ENCODE results near the gene TMED9.

TMED9 gene

GRCh38 chr5:177600508-177601018 is 8.6 kb downstream of the TMED9 start:
- TF ChIP-seq, protein P1, sequence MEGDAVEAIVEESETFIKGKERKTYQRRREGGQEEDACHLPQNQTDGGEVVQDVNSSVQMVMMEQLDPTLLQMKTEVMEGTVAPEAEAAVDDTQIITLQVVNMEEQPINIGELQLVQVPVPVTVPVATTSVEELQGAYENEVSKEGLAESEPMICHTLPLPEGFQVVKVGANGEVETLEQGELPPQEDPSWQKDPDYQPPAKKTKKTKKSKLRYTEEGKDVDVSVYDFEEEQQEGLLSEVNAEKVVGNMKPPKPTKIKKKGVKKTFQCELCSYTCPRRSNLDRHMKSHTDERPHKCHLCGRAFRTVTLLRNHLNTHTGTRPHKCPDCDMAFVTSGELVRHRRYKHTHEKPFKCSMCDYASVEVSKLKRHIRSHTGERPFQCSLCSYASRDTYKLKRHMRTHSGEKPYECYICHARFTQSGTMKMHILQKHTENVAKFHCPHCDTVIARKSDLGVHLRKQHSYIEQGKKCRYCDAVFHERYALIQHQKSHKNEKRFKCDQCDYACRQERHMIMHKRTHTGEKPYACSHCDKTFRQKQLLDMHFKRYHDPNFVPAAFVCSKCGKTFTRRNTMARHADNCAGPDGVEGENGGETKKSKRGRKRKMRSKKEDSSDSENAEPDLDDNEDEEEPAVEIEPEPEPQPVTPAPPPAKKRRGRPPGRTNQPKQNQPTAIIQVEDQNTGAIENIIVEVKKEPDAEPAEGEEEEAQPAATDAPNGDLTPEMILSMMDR (IDR thresholded peaks at IDR 0.05) = no peak
- no peak for DNase-seq
- Histone ChIP-seq H3K36me3 (peaks cover 10 to 34% (median 14%) of the 10 kb centered on the region in 3 donors), H3K9me3 (no peaks in the 10 kb centered on the region), H3K4me1 (peaks cover 0 to 32% (median 18%) of the 10 kb centered on the region in 4 donors), H3K4me3 (peak overlapping the region; percentile 84 to 89), H3K27me3 (no peaks in the 10 kb centered on the region), H3K27ac (peak overlapping the region; percentile 85 to 98)
- intact Hi-C loops (cut with DNase I; ENCODE audit: low total_unique reads) = loop anchor here (5.0 kb wide), 1 partner anchor 43 kb away; no protein-coding TSS in a partner anchor

DNA sequence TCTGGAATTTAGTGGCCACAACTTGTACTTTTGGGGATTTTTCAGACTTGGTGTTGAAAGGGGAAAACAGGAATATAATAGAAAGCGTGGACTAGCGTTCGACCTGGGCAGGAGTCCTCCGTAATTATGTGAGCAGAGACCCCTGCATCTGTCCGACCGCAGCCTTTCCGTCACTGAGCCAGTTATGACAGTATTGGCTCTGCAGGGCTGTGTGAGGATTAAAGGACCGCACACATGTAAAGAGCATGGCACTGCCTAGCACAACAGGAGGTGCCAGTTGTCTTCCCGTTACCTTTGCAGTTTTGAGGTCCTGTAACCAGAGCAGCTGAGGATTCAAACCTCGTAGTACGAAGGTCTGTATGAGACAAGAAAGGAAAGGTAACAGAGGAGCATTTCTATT is 9.1 kb downstream of the TMED9 start:
- Histone ChIP-seq H3K27me3 (no peaks in the 10 kb centered on the region), H3K9me3 (no peaks in the 10 kb centered on the region), H3K4me1 (peaks cover 0 to 32% (median 18%) of the 10 kb centered on the region in 4 donors), H3K4me3 (peak overlapping the region; percentile 84 to 89), H3K36me3 (peaks cover 6 to 34% (median 14%) of the 10 kb centered on the region in 3 donors), H3K27ac (peak overlapping the region in 1 of 2 donors; percentile 85)
- TF ChIP-seq, protein P1 (IDR thresholded peaks at IDR 0.05) = no peak
- intact Hi-C loops (cut with DNase I; ENCODE audit: low total_unique reads) = loop anchor here (5.0 kb wide), 1 partner anchor 44 kb away; no protein-coding TSS in a partner anchor
- no peak for DNase-seq

GRCh38 chr5:177601577-177602457 is 9.8 kb downstream of the TMED9 start:
- H3K36me3 ChIP-seq = peaks cover 0 to 34% (median 8%) of the 10 kb centered on the region in 3 donors
- TF ChIP-seq, protein P1 (IDR thresholded peaks at IDR 0.05) = no peak
- no peak overlapping the region for H3K4me3 ChIP-seq
- H3K9me3 ChIP-seq = no peaks in the 10 kb centered on the region
- no peak overlapping the region for H3K27ac ChIP-seq
- no peaks in the 10 kb centered on the region for H3K27me3 ChIP-seq
- DNase-seq = no peak
- intact Hi-C loops (cut with DNase I; ENCODE audit: low total_unique reads) = loop anchor here (5.0 kb wide), 1 partner anchor 45 kb away; no protein-coding TSS in a partner anchor
- H3K4me1 ChIP-seq = peaks cover 0 to 33% (median 18%) of the 10 kb centered on the region in 4 donors

DNA sequence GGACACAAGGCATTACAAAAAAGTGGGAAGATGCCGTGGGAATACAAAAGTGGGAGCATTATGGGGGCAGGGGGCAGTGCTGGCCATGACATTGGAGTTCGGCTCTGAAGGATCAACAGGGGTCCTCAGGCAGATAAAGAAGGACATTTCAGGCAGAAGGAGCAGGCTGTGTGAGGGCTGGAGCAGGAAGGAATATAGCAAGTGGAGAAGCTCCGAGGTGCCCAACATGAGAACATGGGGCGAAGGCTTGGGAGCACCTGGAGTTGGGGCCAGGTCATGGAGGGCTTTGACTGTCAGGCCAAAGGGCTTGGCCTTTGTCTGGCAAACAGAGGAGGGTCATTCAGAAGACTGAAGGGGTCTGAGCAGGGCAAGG is 10.4 kb downstream of the TMED9 start:
- Histone ChIP-seq H3K36me3 (peaks cover 0 to 32% (median 8%) of the 10 kb centered on the region in 3 donors), H3K4me3 (no peak overlapping the region), H3K9me3 (no peaks in the 10 kb centered on the region), H3K27ac (no peak overlapping the region), H3K4me1 (peaks cover 0 to 40% (median 23%) of the 10 kb centered on the region in 4 donors), H3K27me3 (no peaks in the 10 kb centered on the region)
- intact Hi-C loops (cut with DNase I; ENCODE audit: low total_unique reads) = loop anchor here (5.0 kb wide), 1 partner anchor 45 kb away; no protein-coding TSS in a partner anchor
- DNase-seq = no peak
- TF ChIP-seq, protein P1 (IDR thresholded peaks at IDR 0.05) = no peak

- TF ChIP-seq, protein P1 (IDR thresholded peaks at IDR 0.05) = no peak
- H3K27me3 ChIP-seq = no peaks in the 10 kb centered on the region
- no peaks in the 10 kb centered on the region for H3K9me3 ChIP-seq
- H3K36me3 ChIP-seq = peaks cover 0 to 40% (median 8%) of the 10 kb centered on the region in 3 donors
- H3K4me3 ChIP-seq = no peak overlapping the region
- DNase-seq = no peak
- H3K27ac ChIP-seq = no peak overlapping the region
- intact Hi-C loops (cut with DNase I; ENCODE audit: low total_unique reads) = loop anchor here (5.0 kb wide), 1 partner anchor 46 kb away; no protein-coding TSS in a partner anchor
- peaks cover 0 to 44% (median 25%) of the 10 kb centered on the region in 4 donors for H3K4me1 ChIP-seq
Observed at GRCh38 chr5:177603631-177604030, 11.6 kb downstream of the TMED9 start.

Data from tibial artery (tissue), 4 donors.